Right atrium auricular region (tissue), 2 donors: Measurements from ENCODE around the gene MYO9A. TPM values are rescaled to one million over a fixed set of nuclear protein-coding genes. Genes with fewer than 3 reads are reported as not detected.
"Not testable (repeated sequence)": the region's sequence is repeated elsewhere in the genome, so short reads cannot be mapped to it uniquely, and the experiment has no call there.

Experiments used
- DNase-seq: peaks from one replicate; pipeline ENCODE4 v3.0.0-alpha.2; 2019; ENCODE audit warnings: low spot score
- H3K27ac ChIP-seq, 2 donors: fragments of 200-600 bp; sonication (generic); 1 replicate in 1 of 2; 2 replicates in 1 of 2; pipeline ENCODE4 v1.5.1; 2016 to 2019
- H3K27me3 ChIP-seq, 2 donors: fragments of 200-600 bp; sonication (generic); one replicate each; pipeline versions ENCODE4 v1.5.1 to v1.6.0; 2017 to 2019
- H3K36me3 ChIP-seq: fragments of 200-600 bp; sonication (generic); one replicate; pipeline ENCODE4 v1.5.1; 2016
- H3K4me1 ChIP-seq, 2 donors: fragments of 200-600 bp; sonication (generic); one replicate each; pipeline versions ENCODE4 v1.5.1 to v1.6.0; 2017 to 2019
- H3K4me3 ChIP-seq, 2 donors: fragments of 200-600 bp; sonication (generic); 1 replicate in 1 of 2; 2 replicates in 1 of 2; pipeline ENCODE4 v1.5.1; 2017 to 2019; ENCODE audit warnings: mild to moderate bottlenecking in 1 of 2, moderate library complexity in 1 of 2
- H3K9me3 ChIP-seq, 2 donors: fragments of 200-600 bp; sonication (generic); one replicate each; pipeline ENCODE4 v1.5.1; 2019
- CTCF ChIP-seq, 2 donors: fragments of 200-600 bp; sonication (generic); IDR thresholded peaks; one replicate each; pipeline ENCODE4 v1.5.1; 2019; ENCODE audit warnings: antibody characterized with exemption in 2 of 2
- total RNA-seq, 2 donors: library from RNA; depleted of rRNA; stranded (reverse); fragments of >200 nt; gene quantifications; one replicate each; pipeline ENCODE4 v1.1.0, GENCODE V29; 2016

Gene MYO9A
- total RNA-seq, 2 donors from 2014 or later = 23.4 to 24.1 TPM

GRCh38 chr15:72082176-72082575 lies 35.8 kb downstream of the MYO9A start:
- no peak for DNase-seq
- Histone ChIP-seq H3K9me3 (no peaks in the 10 kb centered on the region), H3K27ac (no peak overlapping the region), H3K4me1 (peaks cover 0 to 17% of the 10 kb centered on the region in 2 donors), H3K27me3 (no peaks in the 10 kb centered on the region), H3K36me3 (no peaks in the 10 kb centered on the region), H3K4me3 (no peak overlapping the region)
- TF ChIP-seq CTCF (IDR thresholded peaks at IDR 0.05) = no peak

- Histone ChIP-seq H3K27ac (no peak overlapping the region), H3K36me3 (no peaks in the 10 kb centered on the region), H3K4me1 (peaks cover 0 to 13% of the 10 kb centered on the region in 2 donors), H3K27me3 (no peaks in the 10 kb centered on the region), H3K4me3 (no peak overlapping the region), H3K9me3 (no peaks in the 10 kb centered on the region)
- no peak for TF ChIP-seq CTCF (IDR thresholded peaks at IDR 0.05)
- DNase-seq = no peak
Measured at GRCh38 chr15:72078887-72079286, 39.1 kb downstream of the MYO9A start.

- H3K4me1 ChIP-seq = peaks cover 0 to 13% of the 10 kb centered on the region in 2 donors
- H3K4me3 ChIP-seq = no peak overlapping the region
- no peak overlapping the region for H3K27ac ChIP-seq
- no peaks in the 10 kb centered on the region for H3K9me3 ChIP-seq
- H3K36me3 ChIP-seq = no peaks in the 10 kb centered on the region
- TF ChIP-seq CTCF (IDR thresholded peaks at IDR 0.05) = no peak
- H3K27me3 ChIP-seq = no peaks in the 10 kb centered on the region
- DNase-seq = no peak
Measured at GRCh38 chr15:72077950-72078349, 40.0 kb downstream of the MYO9A start.

- TF ChIP-seq CTCF (IDR thresholded peaks at IDR 0.05) = no peak
- DNase-seq = no peak
- Histone ChIP-seq H3K27me3 (no peaks in the 10 kb centered on the region), H3K4me3 (no peak overlapping the region), H3K36me3 (no peaks in the 10 kb centered on the region), H3K27ac (no peak overlapping the region), H3K4me1 (peaks cover 0 to 5% of the 10 kb centered on the region in 2 donors), H3K9me3 (no peaks in the 10 kb centered on the region)
Measured at GRCh38 chr15:72074335-72075060, 43.5 kb downstream of the MYO9A start.

- H3K36me3 ChIP-seq, H3K27ac ChIP-seq, DNase-seq, H3K27me3 ChIP-seq, H3K4me1 ChIP-seq, H3K4me3 ChIP-seq, H3K9me3 ChIP-seq: not testable (repeated sequence)
Measured at GRCh38 chr15:72071448-72071825, 46.5 kb downstream of the MYO9A start.

- Histone ChIP-seq H3K4me3 (no peak overlapping the region), H3K36me3 (no peaks in the 10 kb centered on the region), H3K27me3 (no peaks in the 10 kb centered on the region), H3K4me1 (peaks cover 0 to 5% of the 10 kb centered on the region in 2 donors), H3K27ac (no peak overlapping the region), H3K9me3 (no peaks in the 10 kb centered on the region)
- no peak for TF ChIP-seq CTCF (IDR thresholded peaks at IDR 0.05)
- no peak for DNase-seq
Measured at GRCh38 chr15:72070817-72071447, 47.0 kb downstream of the MYO9A start.
